ENCODE measurements around the gene CFHR2.
"Not testable (repeated sequence)": the region's sequence is repeated elsewhere in the genome, so short reads cannot be mapped to it uniquely, and the experiment has no call there.

GRCh38 chr1:196991919-196992651 lies 48.5 kb downstream of the CFHR2 start:
- TF ChIP-seq POLR2AphosphoS5 (IDR thresholded peaks at IDR 0.05; ENCODE audit: low read depth, low read length); POLR2A (IDR thresholded peaks at IDR 0.05; ENCODE audit: low read depth, low read length); SPI1 (IDR thresholded peaks at IDR 0.05; ENCODE audit: low read depth, low read length); PAX5 (IDR thresholded peaks at IDR 0.05; ENCODE audit: insufficient read depth, low read length, severe bottlenecking); POU2F2 (IDR thresholded peaks at IDR 0.05; ENCODE audit: low read depth, low read length); TAF1 (IDR thresholded peaks at IDR 0.05; ENCODE audit: low read depth, low read length): not testable (repeated sequence)
